ENCODE data around the gene PRKAG2.

The PRKAG2 gene

GRCh38 chr7:151864081-151864480 lies 12.8 kb downstream of the PRKAG2 start:
- no peak for DNase-seq

- DNase-seq, result no peak
Observed at GRCh38 chr7:151863386-151864079, 13.4 kb downstream of the PRKAG2 start.

GRCh38 chr7:151862606-151863381 lies 14.1 kb downstream of the PRKAG2 start:
- no peak for DNase-seq

GRCh38 chr7:151861881-151862280 lies 15.0 kb downstream of the PRKAG2 start:
- DNase-seq, result no peak

GRCh38 chr7:151860771-151861170 lies 16.1 kb downstream of the PRKAG2 start:
- DNase-seq, result no peak

- DNase-seq, result no peak
Observed at GRCh38 chr7:151859948-151860685, 16.8 kb downstream of the PRKAG2 start.

GRCh38 chr7:151859111-151859947 lies 17.6 kb downstream of the PRKAG2 start:
- DNase-seq, result no peak

- no peak for DNase-seq
Observed at GRCh38 chr7:151858456-151858855, 18.5 kb downstream of the PRKAG2 start.

GRCh38 chr7:151857866-151858450 lies 19.0 kb downstream of the PRKAG2 start:
- DNase-seq, result no peak

- DNase-seq, result no peak
Observed at GRCh38 chr7:151857412-151857811, 19.5 kb downstream of the PRKAG2 start.

GRCh38 chr7:151856516-151856915 lies 20.4 kb downstream of the PRKAG2 start:
- no peak for DNase-seq

GRCh38 chr7:151856098-151856497 lies 20.8 kb downstream of the PRKAG2 start:
- no peak for DNase-seq

- no peak for DNase-seq
Observed at GRCh38 chr7:151854720-151855071, 22.2 kb downstream of the PRKAG2 start.

- DNase-seq, result no peak
Observed at GRCh38 chr7:151853896-151854719, 22.8 kb downstream of the PRKAG2 start.

GRCh38 chr7:151852486-151853396 lies 24.2 kb downstream of the PRKAG2 start:
- no peak for DNase-seq

GRCh38 chr7:151851782-151852181 lies 25.1 kb downstream of the PRKAG2 start:
- no peak for DNase-seq

GRCh38 chr7:151851145-151851751 lies 25.7 kb downstream of the PRKAG2 start:
- no peak for DNase-seq

GRCh38 chr7:151850491-151851124 lies 26.3 kb downstream of the PRKAG2 start:
- no peak for DNase-seq

GRCh38 chr7:151849879-151850260 lies 27.0 kb downstream of the PRKAG2 start:
- DNase-seq, result no peak

All from NCI-H1436 (cell line).